ENCODE measurements around the gene SLC1A3.

DNA sequence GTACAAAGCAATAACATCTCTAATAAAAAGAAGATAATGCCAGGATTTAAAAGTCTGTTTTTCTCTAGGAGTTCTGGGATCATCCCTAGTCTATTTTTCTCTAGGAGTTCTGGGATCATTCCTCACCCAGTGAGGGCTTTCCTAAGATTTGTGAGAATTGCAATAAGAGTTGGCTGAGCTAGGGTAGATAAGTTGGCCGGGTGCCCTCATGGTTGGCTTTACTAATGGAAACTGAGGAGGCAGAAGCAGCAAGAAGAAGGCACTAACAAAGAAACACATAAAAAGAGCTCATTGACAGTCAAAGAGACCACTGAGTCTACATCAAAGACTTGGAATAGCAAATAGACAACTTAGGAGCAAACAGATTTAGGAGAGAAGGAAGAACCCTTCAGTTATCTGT is 4.2 kb downstream of the SLC1A3 start:
- TF ChIP-seq, protein P1, sequence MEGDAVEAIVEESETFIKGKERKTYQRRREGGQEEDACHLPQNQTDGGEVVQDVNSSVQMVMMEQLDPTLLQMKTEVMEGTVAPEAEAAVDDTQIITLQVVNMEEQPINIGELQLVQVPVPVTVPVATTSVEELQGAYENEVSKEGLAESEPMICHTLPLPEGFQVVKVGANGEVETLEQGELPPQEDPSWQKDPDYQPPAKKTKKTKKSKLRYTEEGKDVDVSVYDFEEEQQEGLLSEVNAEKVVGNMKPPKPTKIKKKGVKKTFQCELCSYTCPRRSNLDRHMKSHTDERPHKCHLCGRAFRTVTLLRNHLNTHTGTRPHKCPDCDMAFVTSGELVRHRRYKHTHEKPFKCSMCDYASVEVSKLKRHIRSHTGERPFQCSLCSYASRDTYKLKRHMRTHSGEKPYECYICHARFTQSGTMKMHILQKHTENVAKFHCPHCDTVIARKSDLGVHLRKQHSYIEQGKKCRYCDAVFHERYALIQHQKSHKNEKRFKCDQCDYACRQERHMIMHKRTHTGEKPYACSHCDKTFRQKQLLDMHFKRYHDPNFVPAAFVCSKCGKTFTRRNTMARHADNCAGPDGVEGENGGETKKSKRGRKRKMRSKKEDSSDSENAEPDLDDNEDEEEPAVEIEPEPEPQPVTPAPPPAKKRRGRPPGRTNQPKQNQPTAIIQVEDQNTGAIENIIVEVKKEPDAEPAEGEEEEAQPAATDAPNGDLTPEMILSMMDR (IDR thresholded peaks at IDR 0.05; ENCODE audit: low read depth, low read length) = no peak
- no peak for TF ChIP-seq EZH2phosphoT487 (IDR thresholded peaks at IDR 0.05; ENCODE audit: low read depth)

Measured in OCI-LY3 (cell line).